Suprapubic skin (tissue), 3 donors: ENCODE results near the gene C14orf180.

ENCODE experiments used
- EP300 ChIP-seq: sonication (generic); formaldehyde crosslinking; IDR thresholded peaks from one replicate; pipeline ENCODE4 v1.6.1; 2017; ENCODE audit warnings: antibody characterized with exemption
- POLR2A ChIP-seq, 2 donors: fragments of 450-650 bp; IDR thresholded peaks; one replicate each; pipeline ENCODE4 v1.6.1; 2017; ENCODE audit warnings: antibody characterized with exemption in 2 of 2, mild to moderate bottlenecking in 2 of 2, moderate library complexity in 2 of 2
- TF ChIP-seq, protein P1 (sequence below), 2 donors: fragments of 200-600 bp in 1 of 2; fragments of 450-650 bp in 1 of 2; sonication (generic) in 1 of 2; IDR thresholded peaks; one replicate each; pipeline ENCODE4 v1.5.1; 2016 to 2019; ENCODE audit warnings: antibody characterized with exemption in 2 of 2, mild to moderate bottlenecking in 1 of 2, moderate library complexity in 1 of 2

DNA sequence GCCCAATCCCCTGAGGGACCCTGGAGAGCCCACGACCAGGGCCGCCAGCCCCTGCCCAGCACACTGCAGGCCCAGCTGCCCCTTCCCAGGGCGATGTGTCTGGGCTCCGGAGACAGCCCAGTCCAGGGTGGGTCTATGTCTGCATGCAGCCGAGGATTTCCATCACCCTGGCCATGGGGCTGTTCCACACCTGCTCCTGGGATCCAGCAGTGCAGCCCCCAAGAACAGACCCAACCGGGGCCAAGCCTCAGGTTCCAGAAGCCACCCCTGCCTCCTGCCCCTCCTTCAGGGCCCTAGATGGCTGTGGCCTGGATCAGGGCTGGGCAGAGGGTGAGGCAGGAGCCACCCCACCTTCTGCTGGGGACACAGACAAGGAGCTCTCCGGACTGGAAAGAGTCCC is 11.5 kb downstream of the C14orf180 start:
- TF ChIP-seq, protein P1, sequence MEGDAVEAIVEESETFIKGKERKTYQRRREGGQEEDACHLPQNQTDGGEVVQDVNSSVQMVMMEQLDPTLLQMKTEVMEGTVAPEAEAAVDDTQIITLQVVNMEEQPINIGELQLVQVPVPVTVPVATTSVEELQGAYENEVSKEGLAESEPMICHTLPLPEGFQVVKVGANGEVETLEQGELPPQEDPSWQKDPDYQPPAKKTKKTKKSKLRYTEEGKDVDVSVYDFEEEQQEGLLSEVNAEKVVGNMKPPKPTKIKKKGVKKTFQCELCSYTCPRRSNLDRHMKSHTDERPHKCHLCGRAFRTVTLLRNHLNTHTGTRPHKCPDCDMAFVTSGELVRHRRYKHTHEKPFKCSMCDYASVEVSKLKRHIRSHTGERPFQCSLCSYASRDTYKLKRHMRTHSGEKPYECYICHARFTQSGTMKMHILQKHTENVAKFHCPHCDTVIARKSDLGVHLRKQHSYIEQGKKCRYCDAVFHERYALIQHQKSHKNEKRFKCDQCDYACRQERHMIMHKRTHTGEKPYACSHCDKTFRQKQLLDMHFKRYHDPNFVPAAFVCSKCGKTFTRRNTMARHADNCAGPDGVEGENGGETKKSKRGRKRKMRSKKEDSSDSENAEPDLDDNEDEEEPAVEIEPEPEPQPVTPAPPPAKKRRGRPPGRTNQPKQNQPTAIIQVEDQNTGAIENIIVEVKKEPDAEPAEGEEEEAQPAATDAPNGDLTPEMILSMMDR (IDR thresholded peaks at IDR 0.05) = no peak
- TF ChIP-seq POLR2A (IDR thresholded peaks at IDR 0.05) = no peak
- no peak for TF ChIP-seq EP300
